ENCODE results near the gene PDK1. TPM values are rescaled to one million over a fixed set of nuclear protein-coding genes. Genes with fewer than 3 reads are reported as not detected.
A peak's percentile ranks its signal among the peaks of the same experiment; 100 is the strongest.

Gene PDK1
- total RNA-seq, 1 donor from 2014 or later, result 65.2 TPM

DNA sequence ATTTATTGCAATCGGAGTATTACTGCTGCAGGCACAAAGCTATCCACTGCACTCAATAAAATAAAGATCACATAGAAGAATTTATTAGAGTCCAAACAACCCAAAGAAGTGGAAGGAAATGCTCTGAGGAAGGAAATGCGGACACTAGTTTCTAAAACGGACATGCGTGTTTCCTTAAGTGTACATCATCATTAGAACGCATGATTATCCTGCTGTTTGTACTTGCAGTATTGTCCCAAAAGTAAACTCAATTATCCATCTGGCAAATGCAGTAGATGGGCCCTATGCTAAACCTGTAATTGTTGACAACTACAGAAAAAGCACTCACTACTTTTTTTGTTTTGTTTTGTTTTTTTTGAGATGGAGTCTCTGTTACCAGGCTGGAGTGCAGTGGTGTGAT lies 53.6 kb downstream of the PDK1 start:
- Histone ChIP-seq H3K4me2 (no peak overlapping the region), H3K79me2 (ENCODE audit: low read depth) (no peaks in the 10 kb centered on the region), H3F3A (ENCODE audit: low read depth) (no peaks in the 10 kb centered on the region), H2AFZ (replicated peaks) (no peak overlapping the region), H3K9ac (no peak overlapping the region), H4K20me1 (ENCODE audit: low read depth) (no peaks in the 10 kb centered on the region), H3K9me3 (ENCODE audit: low read depth) (no peaks in the 10 kb centered on the region), H3K27ac (no peak overlapping the region), H3K27me3 (no peaks in the 10 kb centered on the region), H3K36me3 (no peaks in the 10 kb centered on the region), H3K4me3 (no peak overlapping the region), H3K4me1 (no peaks in the 10 kb centered on the region)
- H3K27me3 Mint-ChIP-seq (ENCODE audit: insufficient read depth, low read depth), result peaks cover 6% of the 10 kb centered on the region
- no peak overlapping the region for H3K27ac Mint-ChIP-seq
- no peak for TF ChIP-seq EZH2 (IDR thresholded peaks at IDR 0.05)
- no peaks in the 10 kb centered on the region for H3K4me1 Mint-ChIP-seq
- no peaks in the 10 kb centered on the region for H3K9me3 Mint-ChIP-seq
- no peak for DNase-seq (ENCODE audit: low spot score)
- peaks cover 18% of the 10 kb centered on the region for H3K36me3 Mint-ChIP-seq
- H3K4me3 Mint-ChIP-seq, result no peak overlapping the region

DNA sequence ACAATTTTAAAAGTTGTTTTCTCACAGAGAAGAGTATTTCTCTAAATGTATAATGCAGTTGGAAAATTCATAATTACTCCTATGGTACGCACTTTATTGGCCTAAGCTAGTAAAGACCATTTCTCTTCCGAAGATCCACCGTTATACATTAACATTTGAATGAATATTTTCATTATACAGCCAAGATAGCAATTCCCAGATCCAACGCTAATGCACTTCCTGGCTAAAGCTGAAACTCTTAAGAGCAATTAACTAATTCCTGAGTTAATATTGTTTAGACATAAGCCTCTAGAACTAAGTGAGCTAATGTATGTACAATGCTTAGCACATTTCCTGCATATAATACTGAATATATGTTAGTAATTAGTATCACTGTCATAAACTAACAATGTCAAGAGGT lies 56.2 kb downstream of the PDK1 start:
- H3K9ac ChIP-seq, result no peak overlapping the region
- no peaks in the 10 kb centered on the region for H4K20me1 ChIP-seq (ENCODE audit: low read depth)
- no peak overlapping the region for H3K4me2 ChIP-seq
- H3K9me3 ChIP-seq (ENCODE audit: low read depth), result no peaks in the 10 kb centered on the region
- Mint-ChIP-seq H3K27me3 (ENCODE audit: insufficient read depth, low read depth) (peaks cover 4% of the 10 kb centered on the region), H3K4me3 (no peak overlapping the region), H3K27ac (no peak overlapping the region), H3K36me3 (peaks cover 10% of the 10 kb centered on the region), H3K9me3 (no peaks in the 10 kb centered on the region), H3K4me1 (no peaks in the 10 kb centered on the region)
- H3K4me1 ChIP-seq, result no peaks in the 10 kb centered on the region
- H3K36me3 ChIP-seq, result no peaks in the 10 kb centered on the region
- H3F3A ChIP-seq (ENCODE audit: low read depth), result no peaks in the 10 kb centered on the region
- no peak overlapping the region for H3K27ac ChIP-seq
- no peak for DNase-seq (ENCODE audit: low spot score)
- TF ChIP-seq EZH2phosphoT487 (IDR thresholded peaks at IDR 0.05) (no peak), EZH2 (IDR thresholded peaks at IDR 0.05) (no peak)
- TF ChIP-seq, protein P1, sequence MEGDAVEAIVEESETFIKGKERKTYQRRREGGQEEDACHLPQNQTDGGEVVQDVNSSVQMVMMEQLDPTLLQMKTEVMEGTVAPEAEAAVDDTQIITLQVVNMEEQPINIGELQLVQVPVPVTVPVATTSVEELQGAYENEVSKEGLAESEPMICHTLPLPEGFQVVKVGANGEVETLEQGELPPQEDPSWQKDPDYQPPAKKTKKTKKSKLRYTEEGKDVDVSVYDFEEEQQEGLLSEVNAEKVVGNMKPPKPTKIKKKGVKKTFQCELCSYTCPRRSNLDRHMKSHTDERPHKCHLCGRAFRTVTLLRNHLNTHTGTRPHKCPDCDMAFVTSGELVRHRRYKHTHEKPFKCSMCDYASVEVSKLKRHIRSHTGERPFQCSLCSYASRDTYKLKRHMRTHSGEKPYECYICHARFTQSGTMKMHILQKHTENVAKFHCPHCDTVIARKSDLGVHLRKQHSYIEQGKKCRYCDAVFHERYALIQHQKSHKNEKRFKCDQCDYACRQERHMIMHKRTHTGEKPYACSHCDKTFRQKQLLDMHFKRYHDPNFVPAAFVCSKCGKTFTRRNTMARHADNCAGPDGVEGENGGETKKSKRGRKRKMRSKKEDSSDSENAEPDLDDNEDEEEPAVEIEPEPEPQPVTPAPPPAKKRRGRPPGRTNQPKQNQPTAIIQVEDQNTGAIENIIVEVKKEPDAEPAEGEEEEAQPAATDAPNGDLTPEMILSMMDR (IDR thresholded peaks at IDR 0.05), result no peak
- H3K27me3 ChIP-seq, result no peaks in the 10 kb centered on the region
- no peak overlapping the region for H3K4me3 ChIP-seq
- no peak overlapping the region for H2AFZ ChIP-seq (replicated peaks)
- no peaks in the 10 kb centered on the region for H3K79me2 ChIP-seq (ENCODE audit: low read depth)

DNA sequence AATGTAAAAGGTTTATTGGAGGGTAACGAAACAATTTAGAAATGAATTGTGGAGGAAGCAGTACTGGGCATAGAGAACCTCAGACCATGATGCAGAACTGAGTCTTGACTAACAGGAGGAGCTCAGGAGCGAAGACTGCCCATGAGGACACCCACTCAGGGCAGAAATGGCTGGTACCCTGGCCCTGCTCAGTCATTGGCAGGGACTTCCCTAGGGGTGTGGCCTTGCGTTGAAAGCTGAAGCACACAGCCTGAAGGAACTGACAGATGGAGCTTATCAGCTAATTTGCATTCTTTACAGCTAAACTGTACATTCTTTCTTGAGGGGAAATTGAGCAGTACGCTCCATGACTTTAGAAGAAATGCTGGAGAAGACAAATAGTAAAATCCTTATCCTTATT lies 57.1 kb downstream of the PDK1 start:
- DNase-seq (ENCODE audit: low spot score), result peak; percentile 33
- H3K9me3 ChIP-seq (ENCODE audit: low read depth), result no peaks in the 10 kb centered on the region
- TF ChIP-seq, protein P1 (IDR thresholded peaks at IDR 0.05), result no peak
- TF ChIP-seq EZH2phosphoT487 (IDR thresholded peaks at IDR 0.05), result no peak
- H2AFZ ChIP-seq (replicated peaks), result no peak overlapping the region
- H3K79me2 ChIP-seq (ENCODE audit: low read depth), result no peaks in the 10 kb centered on the region
- no peaks in the 10 kb centered on the region for H3K27me3 ChIP-seq
- no peaks in the 10 kb centered on the region for H3F3A ChIP-seq (ENCODE audit: low read depth)
- peaks cover 4% of the 10 kb centered on the region for H3K27me3 Mint-ChIP-seq (ENCODE audit: insufficient read depth, low read depth)
- H3K36me3 ChIP-seq, result no peaks in the 10 kb centered on the region
- H3K4me1 Mint-ChIP-seq, result no peaks in the 10 kb centered on the region
- H3K9ac ChIP-seq, result no peak overlapping the region
- no peak overlapping the region for H3K27ac ChIP-seq
- no peaks in the 10 kb centered on the region for H3K4me1 ChIP-seq
- H3K36me3 Mint-ChIP-seq, result peaks cover 9% of the 10 kb centered on the region
- no peak overlapping the region for H3K27ac Mint-ChIP-seq
- no peak overlapping the region for H3K4me3 ChIP-seq
- H3K4me3 Mint-ChIP-seq, result no peak overlapping the region
- H3K4me2 ChIP-seq, result no peak overlapping the region
- H3K9me3 Mint-ChIP-seq, result no peaks in the 10 kb centered on the region
- H4K20me1 ChIP-seq (ENCODE audit: low read depth), result no peaks in the 10 kb centered on the region

DNA sequence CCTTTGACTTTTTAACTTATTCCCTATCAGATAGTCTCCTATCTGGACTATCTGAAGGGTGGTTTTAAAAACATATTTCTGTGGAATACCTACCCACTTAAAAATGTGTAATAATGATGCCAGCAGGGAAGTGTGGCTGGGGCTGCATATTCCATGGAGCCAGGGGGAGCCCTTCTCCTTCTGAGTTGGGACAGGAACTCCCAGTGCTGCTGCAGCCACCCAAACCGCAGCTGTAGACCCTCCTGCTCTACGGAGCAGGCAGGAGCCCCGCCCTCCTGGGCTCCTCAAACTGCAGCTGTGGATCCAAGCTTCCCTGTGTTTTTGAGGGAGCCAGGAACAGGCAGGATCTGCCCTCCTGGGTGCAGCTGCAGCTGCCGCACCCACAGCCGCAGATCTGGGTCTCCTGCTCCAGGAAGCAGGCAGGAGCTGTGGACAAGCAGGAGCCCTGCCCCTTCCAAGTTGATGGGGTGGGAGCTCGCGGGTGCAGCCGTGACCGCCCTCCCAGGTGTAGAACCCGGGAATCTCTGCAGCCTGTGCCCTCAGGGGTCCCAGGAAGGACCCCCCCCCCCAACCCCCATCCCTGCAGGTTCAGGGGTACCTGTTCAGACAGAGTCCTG lies 57.8 kb downstream of the PDK1 start:
- H2AFZ ChIP-seq (replicated peaks), result no peak overlapping the region
- no peak overlapping the region for H3K9ac ChIP-seq
- no peaks in the 10 kb centered on the region for H3F3A ChIP-seq (ENCODE audit: low read depth)
- H3K27ac ChIP-seq, result no peak overlapping the region
- no peak for TF ChIP-seq EZH2phosphoT487 (IDR thresholded peaks at IDR 0.05)
- TF ChIP-seq EZH2 (IDR thresholded peaks at IDR 0.05), result no peak
- TF ChIP-seq, protein P1 (IDR thresholded peaks at IDR 0.05), result no peak
- H3K4me2 ChIP-seq, result no peak overlapping the region
- no peaks in the 10 kb centered on the region for H4K20me1 ChIP-seq (ENCODE audit: low read depth)
- H3K4me1 Mint-ChIP-seq, result no peaks in the 10 kb centered on the region
- no peaks in the 10 kb centered on the region for H3K36me3 ChIP-seq
- H3K9me3 ChIP-seq (ENCODE audit: low read depth), result no peaks in the 10 kb centered on the region
- H3K79me2 ChIP-seq (ENCODE audit: low read depth), result no peaks in the 10 kb centered on the region
- no peaks in the 10 kb centered on the region for H3K9me3 Mint-ChIP-seq
- H3K4me3 Mint-ChIP-seq, result no peak overlapping the region
- peaks cover 9% of the 10 kb centered on the region for H3K36me3 Mint-ChIP-seq
- DNase-seq (ENCODE audit: low spot score), result no peak
- no peak overlapping the region for H3K27ac Mint-ChIP-seq
- peaks cover 4% of the 10 kb centered on the region for H3K27me3 Mint-ChIP-seq (ENCODE audit: insufficient read depth, low read depth)
- no peaks in the 10 kb centered on the region for H3K27me3 ChIP-seq
- H3K4me3 ChIP-seq, result no peak overlapping the region
- no peaks in the 10 kb centered on the region for H3K4me1 ChIP-seq
